Measurements from ENCODE around the gene MAGI2. TPM values are rescaled to one million over a fixed set of nuclear protein-coding genes. Genes with fewer than 3 reads are reported as not detected.

Gene MAGI2
- total RNA-seq, 1 donor from 2014 or later = 4.0 TPM

GRCh38 chr7:78081888-78082287 is 1371.6 kb downstream of the MAGI2 start:
- no peak overlapping the region for H3K4me3 ChIP-seq
- H3K36me3 ChIP-seq = no peaks in the 10 kb centered on the region
- intact Hi-C loops (cut with DNase I) = no loop called here
- H3K27me3 ChIP-seq = no peaks in the 10 kb centered on the region
- no peaks in the 10 kb centered on the region for H3K4me1 ChIP-seq
- TF ChIP-seq CTCF (IDR thresholded peaks at IDR 0.05) = no peak
- no peaks in the 10 kb centered on the region for H3K9me3 ChIP-seq
- DNase-seq (ENCODE audit: low spot score in 2 of 2) = no peak
- H3K27ac ChIP-seq = no peak overlapping the region

GRCh38 chr7:78081344-78081743 is 1372.1 kb downstream of the MAGI2 start:
- Histone ChIP-seq H3K4me1 (no peaks in the 10 kb centered on the region), H3K36me3 (no peaks in the 10 kb centered on the region), H3K27me3 (no peaks in the 10 kb centered on the region), H3K9me3 (no peaks in the 10 kb centered on the region), H3K27ac (no peak overlapping the region), H3K4me3 (no peak overlapping the region)
- intact Hi-C loops (cut with DNase I) = no loop called here
- no peak for DNase-seq (ENCODE audit: low spot score in 2 of 2)
- no peak for TF ChIP-seq CTCF (IDR thresholded peaks at IDR 0.05)

GRCh38 chr7:78080811-78081210 is 1372.7 kb downstream of the MAGI2 start:
- no peaks in the 10 kb centered on the region for H3K4me1 ChIP-seq
- H3K36me3 ChIP-seq = no peaks in the 10 kb centered on the region
- no peaks in the 10 kb centered on the region for H3K27me3 ChIP-seq
- intact Hi-C loops (cut with DNase I) = no loop called here
- H3K27ac ChIP-seq = no peak overlapping the region
- no peak overlapping the region for H3K4me3 ChIP-seq
- no peaks in the 10 kb centered on the region for H3K9me3 ChIP-seq
- no peak for TF ChIP-seq CTCF (IDR thresholded peaks at IDR 0.05)
- no peak for DNase-seq (ENCODE audit: low spot score in 2 of 2)

- Histone ChIP-seq H3K4me1 (no peaks in the 10 kb centered on the region), H3K27me3 (no peaks in the 10 kb centered on the region), H3K27ac (no peak overlapping the region), H3K36me3 (no peaks in the 10 kb centered on the region), H3K9me3 (no peaks in the 10 kb centered on the region), H3K4me3 (no peak overlapping the region)
- no peak for TF ChIP-seq CTCF (IDR thresholded peaks at IDR 0.05)
- intact Hi-C loops (cut with DNase I) = no loop called here
- no peak for DNase-seq (ENCODE audit: low spot score in 2 of 2)
These were observed 1373.2 kb downstream of the MAGI2 start for GRCh38 chr7:78080241-78080640.

DNA sequence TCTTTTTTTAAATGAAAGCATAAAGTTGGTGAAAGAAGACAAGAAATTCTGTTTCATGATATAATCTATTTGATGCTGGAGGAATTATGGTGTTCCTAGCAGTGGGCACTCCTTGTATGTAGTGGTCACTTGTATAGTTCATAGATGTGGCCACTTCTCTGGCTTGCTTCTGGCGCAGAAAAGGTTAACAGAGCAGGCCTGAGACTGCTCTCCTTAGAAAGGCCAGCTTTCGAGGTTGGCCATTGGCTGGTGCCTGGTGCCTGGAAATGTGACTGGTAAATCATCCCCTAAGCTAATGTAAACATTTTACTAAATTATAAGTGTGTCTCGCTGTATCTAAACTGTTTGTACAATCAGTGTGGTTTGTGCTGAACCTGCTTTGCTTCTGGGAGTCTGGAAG is 1378.8 kb downstream of the MAGI2 start:
- no peak for DNase-seq (ENCODE audit: low spot score in 2 of 2)
- no peak overlapping the region for H3K4me3 ChIP-seq
- H3K27me3 ChIP-seq = no peaks in the 10 kb centered on the region
- no peaks in the 10 kb centered on the region for H3K9me3 ChIP-seq
- intact Hi-C loops (cut with DNase I) = no loop called here
- no peaks in the 10 kb centered on the region for H3K36me3 ChIP-seq
- H3K27ac ChIP-seq = no peak overlapping the region
- H3K4me1 ChIP-seq = no peaks in the 10 kb centered on the region
- no peak for TF ChIP-seq CTCF (IDR thresholded peaks at IDR 0.05)

Data from ascending aorta (tissue), 2 donors.